HL-60/S4 (cell line): ENCODE data around the gene EIF4E2.

ENCODE experiments used
- in situ Hi-C: fragments of 300-500 bp; cut with MboI; formaldehyde crosslinking; loops from 2 replicates; pipeline ENCODE4 v1.14.3; 2022; ENCODE audit warnings: low sequenced_read_pairs

The EIF4E2 gene

GRCh38 chr2:232537079-232537478 is 13.4 kb upstream of the EIF4E2 start:
- in situ Hi-C loops, result no loop called here

GRCh38 chr2:232537499-232537898 is 13.0 kb upstream of the EIF4E2 start:
- in situ Hi-C loops, result no loop called here

GRCh38 chr2:232538671-232539070 is 11.8 kb upstream of the EIF4E2 start:
- in situ Hi-C loops, result no loop called here

- in situ Hi-C loops, result no loop called here
Observed at GRCh38 chr2:232539298-232540231, 10.9 kb upstream of the EIF4E2 start, which contains the start of gene CHRNG. TSS of gene CHRNG (plus strand) at chr2:232539692. CDS start at chr2:232539748, 56 bp downstream.

GRCh38 chr2:232540441-232541041 is 9.9 kb upstream of the EIF4E2 start:
- in situ Hi-C loops, result no loop called here

- in situ Hi-C loops, result no loop called here
Observed at GRCh38 chr2:232541195-232541960, 9.1 kb upstream of the EIF4E2 start.

GRCh38 chr2:232541961-232542714 is 8.4 kb upstream of the EIF4E2 start:
- in situ Hi-C loops, result no loop called here

GRCh38 chr2:232542715-232543467 is 7.6 kb upstream of the EIF4E2 start:
- in situ Hi-C loops, result no loop called here

GRCh38 chr2:232543491-232543890 is 7.0 kb upstream of the EIF4E2 start:
- in situ Hi-C loops, result no loop called here

GRCh38 chr2:232543928-232544631 is 6.4 kb upstream of the EIF4E2 start:
- in situ Hi-C loops, result no loop called here

- in situ Hi-C loops, result no loop called here
Observed at GRCh38 chr2:232544674-232545073, 5.8 kb upstream of the EIF4E2 start.

GRCh38 chr2:232545511-232546375 is 4.7 kb upstream of the EIF4E2 start:
- in situ Hi-C loops, result no loop called here

GRCh38 chr2:232547991-232548390 is 2.5 kb upstream of the EIF4E2 start:
- in situ Hi-C loops, result no loop called here

- in situ Hi-C loops, result no loop called here
Observed at GRCh38 chr2:232549655-232550353, 685 bp upstream of the EIF4E2 start.

GRCh38 chr2:232551250-232551638 is 755 bp downstream of the EIF4E2 start:
- in situ Hi-C loops, result no loop called here

- in situ Hi-C loops, result no loop called here
Observed at GRCh38 chr2:232551776-232552175, 1.3 kb downstream of the EIF4E2 start.

GRCh38 chr2:232556426-232556825 is 5.9 kb downstream of the EIF4E2 start:
- in situ Hi-C loops, result no loop called here
